Chondrocyte (in vitro differentiated cells): ENCODE results near the gene CCDC40. TPM values are rescaled to one million over a fixed set of nuclear protein-coding genes. Genes with fewer than 3 reads are reported as not detected.

Experiments used
- DNase-seq: peaks from one replicate; pipeline ENCODE4 v3.0.0; 2021; ENCODE audit warnings: mixed read lengths, low spot score
- H3K27ac Mint-ChIP-seq: one replicate; pipeline ENCODE4 v1.8.0; 2021; ENCODE audit warnings: mild to moderate bottlenecking, moderate library complexity, mixed read lengths; ENCODE audit not compliant: unreplicated experiment
- H3K27me3 Mint-ChIP-seq: 2 replicates; pipeline ENCODE4 v1.8.0; 2021; ENCODE audit warnings: low read depth, mixed read lengths
- H3K36me3 Mint-ChIP-seq: 2 replicates; pipeline ENCODE4 v1.8.0; 2021; ENCODE audit warnings: low read depth, mixed read lengths
- H3K4me1 Mint-ChIP-seq: 2 replicates; pipeline ENCODE4 v1.8.0; 2021; ENCODE audit warnings: low read depth, mild to moderate bottlenecking, mixed read lengths
- H3K4me3 Mint-ChIP-seq: one replicate; pipeline ENCODE4 v1.8.0; 2021; ENCODE audit warnings: mild to moderate bottlenecking, moderate library complexity, mixed read lengths; ENCODE audit not compliant: unreplicated experiment
- H3K9me3 Mint-ChIP-seq: 2 replicates; pipeline ENCODE4 v1.8.0; 2021; ENCODE audit warnings: low read depth, mixed read lengths
- total RNA-seq: library from RNA; stranded (reverse); gene quantifications from 3 replicates; pipeline ENCODE4 v1.2.1, GENCODE V29; 2021
- TF ChIP-seq, protein P1 (sequence below): fragments of 200-600 bp; sonication (generic); IDR thresholded peaks from 2 replicates; pipeline ENCODE4 v1.5.0; 2021; ENCODE audit warnings: antibody characterized with exemption, mild to moderate bottlenecking, moderate library complexity

CCDC40 gene
- total RNA-seq, 1 donor from 2014 or later = 5.8 TPM

DNA sequence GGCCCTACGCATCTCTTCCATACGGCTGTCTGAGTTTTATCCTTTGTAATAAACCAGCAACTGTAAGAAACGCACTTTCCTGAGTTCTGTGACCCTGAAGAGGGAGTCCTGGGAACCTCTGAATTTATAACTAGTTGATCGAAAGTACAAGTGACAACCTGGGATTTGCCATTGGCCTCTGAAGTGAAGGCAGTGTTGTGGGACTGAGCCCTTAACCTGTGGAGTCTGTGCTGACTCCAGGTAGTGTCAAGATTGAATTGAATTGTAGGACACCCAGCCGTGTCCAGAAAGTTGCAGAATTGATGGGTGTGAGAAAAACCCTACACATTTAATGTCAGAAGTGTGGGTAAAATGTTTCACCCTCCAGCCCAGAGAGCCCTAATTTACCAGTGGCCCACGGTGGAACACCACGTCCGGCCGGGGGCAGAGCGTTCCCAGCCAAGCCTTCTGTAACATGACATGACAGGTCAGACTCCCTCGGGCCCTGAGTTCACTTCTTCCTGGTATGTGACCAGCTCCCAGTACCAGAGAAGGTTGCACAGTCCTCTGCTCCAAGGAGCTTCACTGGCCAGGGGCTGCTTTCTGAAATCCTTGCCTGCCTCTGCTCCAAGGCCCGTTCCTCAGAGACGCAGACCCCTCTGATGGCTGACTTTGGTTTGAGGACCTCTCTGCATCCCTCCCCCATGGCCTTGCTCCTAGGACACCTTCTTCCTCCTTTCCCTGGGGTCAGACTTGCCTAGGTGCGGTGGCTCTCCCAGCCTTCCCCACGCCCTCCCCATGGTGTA lies 66.4 kb downstream of the CCDC40 start:
- TF ChIP-seq, protein P1, sequence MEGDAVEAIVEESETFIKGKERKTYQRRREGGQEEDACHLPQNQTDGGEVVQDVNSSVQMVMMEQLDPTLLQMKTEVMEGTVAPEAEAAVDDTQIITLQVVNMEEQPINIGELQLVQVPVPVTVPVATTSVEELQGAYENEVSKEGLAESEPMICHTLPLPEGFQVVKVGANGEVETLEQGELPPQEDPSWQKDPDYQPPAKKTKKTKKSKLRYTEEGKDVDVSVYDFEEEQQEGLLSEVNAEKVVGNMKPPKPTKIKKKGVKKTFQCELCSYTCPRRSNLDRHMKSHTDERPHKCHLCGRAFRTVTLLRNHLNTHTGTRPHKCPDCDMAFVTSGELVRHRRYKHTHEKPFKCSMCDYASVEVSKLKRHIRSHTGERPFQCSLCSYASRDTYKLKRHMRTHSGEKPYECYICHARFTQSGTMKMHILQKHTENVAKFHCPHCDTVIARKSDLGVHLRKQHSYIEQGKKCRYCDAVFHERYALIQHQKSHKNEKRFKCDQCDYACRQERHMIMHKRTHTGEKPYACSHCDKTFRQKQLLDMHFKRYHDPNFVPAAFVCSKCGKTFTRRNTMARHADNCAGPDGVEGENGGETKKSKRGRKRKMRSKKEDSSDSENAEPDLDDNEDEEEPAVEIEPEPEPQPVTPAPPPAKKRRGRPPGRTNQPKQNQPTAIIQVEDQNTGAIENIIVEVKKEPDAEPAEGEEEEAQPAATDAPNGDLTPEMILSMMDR = no peak
- Mint-ChIP-seq H3K36me3 (no peaks in the 10 kb centered on the region), H3K4me1 (peaks cover 14% of the 10 kb centered on the region), H3K27ac (no peak overlapping the region), H3K9me3 (no peaks in the 10 kb centered on the region), H3K27me3 (no peaks in the 10 kb centered on the region), H3K4me3 (peak overlapping the region; percentile 89)
- peak; percentile 75 for DNase-seq

DNA sequence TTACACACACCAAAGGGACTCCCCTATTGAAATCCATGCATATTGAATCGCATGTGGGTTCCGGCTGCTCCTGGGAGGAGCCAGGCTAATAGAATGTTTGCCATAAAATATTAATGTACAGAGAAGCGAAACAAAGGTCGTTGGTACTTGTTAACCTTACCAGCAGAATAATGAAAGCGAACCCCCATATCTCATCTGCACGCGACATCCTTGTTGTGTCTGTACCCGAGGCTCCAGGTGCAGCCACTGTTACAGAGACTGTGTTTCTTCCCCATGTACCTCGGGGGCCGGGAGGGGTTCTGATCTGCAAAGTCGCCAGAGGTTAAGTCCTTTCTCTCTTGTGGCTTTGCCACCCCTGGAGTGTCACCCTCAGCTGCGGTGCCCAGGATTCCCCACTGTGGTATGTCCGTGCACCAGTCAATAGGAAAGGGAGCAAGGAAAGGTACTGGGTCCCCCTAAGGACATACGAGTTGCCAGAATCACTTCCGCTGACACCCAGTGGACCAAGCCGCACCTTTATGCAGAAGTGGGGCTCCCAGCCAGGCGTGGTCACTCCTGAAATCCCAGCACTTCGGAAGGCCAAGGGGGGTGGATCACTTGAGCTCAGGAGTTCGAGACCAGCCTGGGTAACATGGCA lies 67.1 kb downstream of the CCDC40 start:
- TF ChIP-seq, protein P1 = no peak
- peak; percentile 54 for DNase-seq
- Mint-ChIP-seq H3K27me3 (no peaks in the 10 kb centered on the region), H3K4me1 (peaks cover 14% of the 10 kb centered on the region), H3K36me3 (no peaks in the 10 kb centered on the region), H3K4me3 (peak overlapping the region; percentile 3), H3K27ac (no peak overlapping the region), H3K9me3 (no peaks in the 10 kb centered on the region)

DNA sequence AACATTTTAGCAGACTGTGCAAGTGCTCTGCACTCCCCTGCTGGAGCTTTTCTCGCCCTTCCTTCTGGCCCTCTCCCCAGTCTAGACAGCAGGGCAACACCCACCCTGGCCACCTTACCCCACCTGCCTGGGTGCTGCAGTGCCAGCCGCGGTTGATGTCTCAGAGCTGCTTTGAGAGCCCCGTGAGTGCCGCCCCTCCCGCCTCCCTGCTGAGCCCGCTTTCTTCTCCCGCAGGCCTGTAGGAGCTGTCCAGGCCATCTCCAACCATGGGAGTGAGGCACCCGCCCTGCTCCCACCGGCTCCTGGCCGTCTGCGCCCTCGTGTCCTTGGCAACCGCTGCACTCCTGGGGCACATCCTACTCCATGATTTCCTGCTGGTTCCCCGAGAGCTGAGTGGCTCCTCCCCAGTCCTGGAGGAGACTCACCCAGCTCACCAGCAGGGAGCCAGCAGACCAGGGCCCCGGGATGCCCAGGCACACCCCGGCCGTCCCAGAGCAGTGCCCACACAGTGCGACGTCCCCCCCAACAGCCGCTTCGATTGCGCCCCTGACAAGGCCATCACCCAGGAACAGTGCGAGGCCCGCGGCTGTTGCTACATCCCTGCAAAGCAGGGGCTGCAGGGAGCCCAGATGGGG lies 68.0 kb downstream of the CCDC40 start:
- Mint-ChIP-seq H3K27ac (no peak overlapping the region), H3K36me3 (no peaks in the 10 kb centered on the region), H3K27me3 (no peaks in the 10 kb centered on the region), H3K9me3 (no peaks in the 10 kb centered on the region), H3K4me1 (peaks cover 14% of the 10 kb centered on the region), H3K4me3 (no peak overlapping the region)
- DNase-seq = peak; percentile 76
- TF ChIP-seq, protein P1 = no peak

DNA sequence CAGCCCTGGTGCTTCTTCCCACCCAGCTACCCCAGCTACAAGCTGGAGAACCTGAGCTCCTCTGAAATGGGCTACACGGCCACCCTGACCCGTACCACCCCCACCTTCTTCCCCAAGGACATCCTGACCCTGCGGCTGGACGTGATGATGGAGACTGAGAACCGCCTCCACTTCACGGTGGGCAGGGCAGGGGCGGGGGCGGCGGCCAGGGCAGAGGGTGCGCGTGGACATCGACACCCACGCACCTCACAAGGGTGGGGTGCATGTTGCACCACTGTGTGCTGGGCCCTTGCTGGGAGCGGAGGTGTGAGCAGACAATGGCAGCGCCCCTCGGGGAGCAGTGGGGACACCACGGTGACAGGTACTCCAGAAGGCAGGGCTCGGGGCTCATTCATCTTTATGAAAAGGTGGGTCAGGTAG lies 68.5 kb downstream of the CCDC40 start:
- no peak overlapping the region for H3K27ac Mint-ChIP-seq
- H3K4me1 Mint-ChIP-seq = peaks cover 14% of the 10 kb centered on the region
- TF ChIP-seq, protein P1 = no peak
- H3K36me3 Mint-ChIP-seq = no peaks in the 10 kb centered on the region
- H3K4me3 Mint-ChIP-seq = no peak overlapping the region
- no peaks in the 10 kb centered on the region for H3K9me3 Mint-ChIP-seq
- peak; percentile 62 for DNase-seq
- no peaks in the 10 kb centered on the region for H3K27me3 Mint-ChIP-seq

DNA sequence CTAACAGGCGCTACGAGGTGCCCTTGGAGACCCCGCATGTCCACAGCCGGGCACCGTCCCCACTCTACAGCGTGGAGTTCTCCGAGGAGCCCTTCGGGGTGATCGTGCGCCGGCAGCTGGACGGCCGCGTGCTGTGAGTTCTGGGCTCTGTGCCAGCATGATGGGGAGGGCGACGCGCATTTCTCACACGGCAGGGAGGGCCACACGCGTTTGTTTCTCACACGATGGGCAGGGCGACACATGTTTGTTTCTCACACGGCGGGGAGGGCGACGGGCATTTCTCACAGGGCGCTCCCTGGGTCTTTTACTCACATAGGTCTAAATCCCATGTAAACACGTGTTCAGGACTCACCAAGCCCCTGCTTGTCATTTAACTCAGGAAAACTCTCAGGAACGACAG lies 69.3 kb downstream of the CCDC40 start:
- Mint-ChIP-seq H3K36me3 (no peaks in the 10 kb centered on the region), H3K9me3 (no peaks in the 10 kb centered on the region), H3K27me3 (no peaks in the 10 kb centered on the region), H3K4me3 (no peak overlapping the region), H3K27ac (no peak overlapping the region), H3K4me1 (peaks cover 12% of the 10 kb centered on the region)
- TF ChIP-seq, protein P1 = no peak
- DNase-seq = peak; percentile 61
